Subcutaneous adipose tissue (tissue), 4 donors: ENCODE measurements around the gene KIF16B. TPM values are rescaled to one million over a fixed set of nuclear protein-coding genes. Genes with fewer than 3 reads are reported as not detected.

ENCODE experiments used
- CTCF ChIP-seq: fragments of 450-650 bp; IDR thresholded peaks from one replicate; pipeline ENCODE4 v1.5.1; 2016; ENCODE audit warnings: low read depth, mild to moderate bottlenecking, control low read depth, antibody characterized with exemption, moderate library complexity
- total RNA-seq, 4 donors: library from RNA; depleted of rRNA; stranded (reverse); fragments of >200 nt; gene quantifications; one replicate each; pipeline ENCODE4 v1.1.0, GENCODE V29; 2016

The KIF16B gene
- 10 to 100 TPM; 20.0 to 39.1 (median 26.6) TPM for total RNA-seq

GRCh38 chr20:16573001-16573965, at the start of gene KIF16B:
Gene KIF16B (minus strand): TSS chr20:16573448. CDS start chr20:16573275, 173 bp downstream.
- no peak for TF ChIP-seq CTCF

- TF ChIP-seq CTCF = no peak
Observed at GRCh38 chr20:16622501-16622900, 49.3 kb upstream of the KIF16B start.

- no peak for TF ChIP-seq CTCF
Observed at GRCh38 chr20:16621435-16622141, 48.3 kb upstream of the KIF16B start.

- no peak for TF ChIP-seq CTCF
Observed at GRCh38 chr20:16620961-16621360, 47.7 kb upstream of the KIF16B start.

GRCh38 chr20:16619953-16620352, 46.7 kb upstream of the KIF16B start:
- no peak for TF ChIP-seq CTCF

GRCh38 chr20:16617056-16617455, 43.8 kb upstream of the KIF16B start:
- no peak for TF ChIP-seq CTCF

GRCh38 chr20:16616317-16616716, 43.1 kb upstream of the KIF16B start:
- TF ChIP-seq CTCF = no peak
